COR-L47 (cell line): ENCODE results near the gene PTGES2.

ENCODE experiments used
- DNase-seq: peaks from one replicate; lab custom pipeline; 2025; lab: John Stamatoyannopoulos, UW

The PTGES2 gene

DNA sequence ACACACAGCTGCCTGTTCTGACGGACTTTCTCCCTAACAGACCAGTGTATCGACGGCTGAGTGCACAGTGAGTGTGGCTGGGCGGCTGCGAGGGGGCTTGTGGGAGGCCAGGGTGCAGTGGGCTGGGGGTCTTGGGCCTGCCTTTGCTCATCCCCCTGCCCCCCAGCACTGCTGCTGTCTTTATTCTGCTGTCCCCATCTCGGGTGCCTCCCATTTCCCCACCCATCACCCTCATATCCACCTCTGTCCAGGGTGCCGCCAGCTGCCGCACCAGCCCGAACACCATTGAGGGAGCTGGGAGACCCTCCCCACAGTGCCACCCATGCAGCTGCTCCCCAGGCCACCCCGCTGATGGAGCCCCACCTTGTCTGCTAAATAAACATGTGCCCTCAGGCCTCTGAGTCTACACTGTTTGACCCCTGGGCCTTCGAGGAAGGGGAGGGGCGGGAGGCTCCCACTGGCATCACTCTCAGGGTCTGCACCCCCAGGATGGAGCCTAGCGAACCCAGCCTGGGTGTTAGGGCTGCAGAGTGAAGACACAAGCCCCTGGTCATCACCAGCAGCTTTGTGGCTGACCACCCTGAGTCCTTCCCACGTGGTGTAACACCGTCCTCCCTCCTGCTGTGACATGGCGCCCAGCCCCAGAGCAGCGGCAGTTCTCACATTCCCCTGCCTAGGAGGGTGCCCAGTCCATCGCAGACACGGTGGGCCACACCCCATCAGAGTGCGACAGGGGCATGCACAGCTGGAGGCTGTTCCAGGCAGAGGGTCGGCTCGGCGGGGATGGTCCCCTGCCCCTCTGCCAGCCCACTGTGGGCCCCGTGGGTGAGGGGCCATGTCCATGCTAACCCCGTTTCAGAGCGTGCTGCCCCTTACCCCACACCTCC, 25.8 kb upstream of the PTGES2 start:
- DNase-seq = no peak

DNA sequence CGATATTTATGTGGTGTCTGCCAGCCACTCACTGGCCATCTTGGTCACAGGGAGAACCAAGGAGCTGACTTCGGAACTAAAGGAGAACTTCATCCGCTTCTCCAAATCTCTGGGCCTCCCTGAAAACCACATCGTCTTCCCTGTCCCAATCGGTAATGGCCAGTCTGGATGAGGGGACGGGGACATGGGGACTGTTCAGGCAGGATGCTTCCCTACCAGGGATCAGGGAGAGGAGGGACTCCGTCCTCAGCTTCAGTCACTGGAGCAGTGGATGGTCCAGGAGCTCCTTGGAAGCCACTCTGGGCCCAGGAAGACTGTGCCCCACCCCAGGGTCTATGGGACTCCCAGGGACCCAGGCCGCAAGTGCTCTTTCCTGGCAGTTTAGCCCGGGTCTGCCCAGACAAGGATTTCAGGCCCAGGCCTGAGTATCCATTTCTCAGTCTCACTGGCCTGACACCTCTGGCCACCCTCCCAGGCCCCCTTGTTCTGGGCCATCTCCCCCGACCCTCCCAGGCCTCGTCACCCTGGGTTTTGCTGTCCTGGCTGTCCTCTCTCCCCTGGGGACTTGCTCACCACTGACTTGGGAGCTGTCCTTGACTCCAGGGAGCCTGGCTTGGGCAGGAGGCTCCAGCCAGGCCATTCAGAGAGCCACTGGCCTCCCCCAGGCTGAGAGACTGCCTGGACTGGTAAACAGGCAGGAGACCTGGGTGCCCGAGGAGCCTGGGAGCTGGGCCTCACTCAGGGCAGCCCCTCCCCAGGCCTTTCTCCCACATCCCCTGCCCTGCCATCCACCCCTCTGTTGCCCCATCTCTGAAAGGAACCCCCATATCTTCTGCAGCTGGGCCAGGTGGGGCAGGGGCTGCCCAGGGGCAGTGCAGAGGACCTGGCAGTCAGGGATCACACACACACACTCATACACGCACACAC, 24.9 kb upstream of the PTGES2 start:
- no peak for DNase-seq

GRCh38 chr9:128151309-128152132, 24.0 kb upstream of the PTGES2 start:
- DNase-seq = no peak

DNA sequence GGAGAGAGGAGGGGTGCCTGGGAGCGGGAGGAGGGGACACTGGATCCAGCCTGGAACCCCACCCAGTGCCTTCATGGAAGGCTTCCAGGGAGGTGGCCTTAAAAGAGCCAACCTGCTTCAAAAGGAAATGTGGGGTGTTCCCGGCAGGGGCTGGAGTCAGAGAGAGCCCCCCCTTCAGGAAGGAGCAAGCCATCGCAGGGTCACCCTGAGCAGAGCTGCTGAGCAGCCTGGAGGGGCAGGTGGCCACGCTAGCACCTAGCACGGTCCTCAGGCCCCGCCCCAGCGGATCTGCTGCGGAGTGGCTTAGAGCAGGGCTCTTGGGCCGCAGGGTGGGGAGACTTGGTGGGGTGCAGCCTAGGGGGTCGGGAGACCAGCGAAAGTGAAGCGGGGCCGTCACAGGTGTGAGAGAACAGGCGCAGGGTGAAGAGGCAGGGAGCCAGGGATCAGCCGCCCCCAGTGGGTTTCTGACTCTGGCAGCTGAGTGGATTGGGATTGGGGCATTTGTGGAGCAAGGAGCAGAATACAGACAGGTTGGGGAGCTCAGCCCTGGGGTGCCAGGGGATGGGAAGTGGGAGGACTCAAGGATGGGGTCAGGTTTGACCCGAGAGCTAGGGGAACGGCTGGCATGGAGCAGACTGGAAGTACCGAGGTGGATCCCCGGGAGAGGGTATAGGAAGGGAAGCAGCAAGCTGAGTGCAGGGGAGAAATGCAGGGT, 23.2 kb upstream of the PTGES2 start:
- no peak for DNase-seq

- DNase-seq = no peak
These were observed 22.5 kb upstream of the PTGES2 start for GRCh38 chr9:128149951-128150593.

GRCh38 chr9:128149001-128149701, 21.6 kb upstream of the PTGES2 start, which contains the start of gene LCN2:
TSS of gene LCN2 (plus strand) at chr9:128149453. CDS start at chr9:128149526, 73 bp downstream.
- DNase-seq = no peak

- DNase-seq = no peak
These were observed 21.0 kb upstream of the PTGES2 start for GRCh38 chr9:128148509-128149000.

- DNase-seq = no peak
These were observed 19.1 kb upstream of the PTGES2 start for GRCh38 chr9:128146591-128147120.

- no peak for DNase-seq
These were observed 18.4 kb upstream of the PTGES2 start for GRCh38 chr9:128145951-128146351.

GRCh38 chr9:128145536-128145935, 18.0 kb upstream of the PTGES2 start:
- no peak for DNase-seq

GRCh38 chr9:128144239-128145181, 17.0 kb upstream of the PTGES2 start:
- DNase-seq = no peak

DNA sequence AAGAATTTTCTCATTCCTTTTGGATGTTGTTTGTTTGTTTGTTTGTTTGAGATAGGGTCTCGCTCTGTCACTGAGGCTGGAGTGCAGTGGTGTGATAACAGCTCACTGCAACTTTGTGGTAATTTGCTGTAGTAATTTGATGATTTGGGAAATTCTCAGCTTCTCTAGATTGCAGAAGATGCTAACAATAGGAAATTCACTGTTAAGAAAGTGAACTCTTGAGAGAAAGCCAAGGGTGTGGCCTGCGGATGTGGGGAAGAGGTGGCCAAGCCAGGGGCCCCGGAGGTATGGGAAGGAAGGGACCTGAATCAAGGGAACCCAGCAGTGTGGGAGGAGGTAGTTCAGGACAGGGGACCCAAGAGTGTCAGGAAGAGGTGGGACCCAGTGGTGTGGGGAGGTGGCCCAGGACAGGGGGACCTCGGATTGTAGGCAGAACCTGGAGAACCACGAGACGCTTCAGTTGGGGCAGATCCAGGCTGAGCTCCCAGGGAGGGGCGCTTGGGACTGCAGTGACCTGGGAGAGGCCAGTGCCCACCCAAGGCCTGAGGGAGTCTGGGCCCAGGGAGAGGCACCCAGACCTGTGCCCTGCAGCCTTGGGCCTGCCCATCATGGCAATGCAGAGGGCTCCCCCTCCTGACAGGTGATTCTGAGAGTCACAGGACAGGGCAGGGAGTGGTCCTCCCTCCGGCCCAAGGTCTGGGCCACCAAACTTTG, 16.2 kb upstream of the PTGES2 start:
- no peak for DNase-seq

DNA sequence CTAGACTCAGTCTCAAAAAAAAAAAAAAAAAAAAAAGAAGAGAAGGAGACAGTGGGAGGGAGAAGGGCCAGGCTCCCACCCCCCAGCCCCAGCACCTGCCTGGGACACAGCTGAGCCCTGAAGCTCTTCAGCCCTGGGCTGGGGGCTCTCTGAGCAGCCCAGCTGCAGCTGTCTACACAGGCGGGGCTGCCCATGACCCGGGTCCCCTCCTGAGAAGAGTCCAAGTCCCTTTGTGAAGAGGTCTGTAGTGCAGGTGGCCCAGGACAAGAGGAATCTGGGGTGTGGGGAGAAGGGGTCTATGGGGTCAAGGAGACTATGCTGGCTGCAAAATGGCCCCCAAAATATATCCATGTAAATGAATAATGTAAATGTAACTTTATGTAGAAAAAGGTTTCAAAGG, 15.1 kb upstream of the PTGES2 start:
- DNase-seq = no peak

DNA sequence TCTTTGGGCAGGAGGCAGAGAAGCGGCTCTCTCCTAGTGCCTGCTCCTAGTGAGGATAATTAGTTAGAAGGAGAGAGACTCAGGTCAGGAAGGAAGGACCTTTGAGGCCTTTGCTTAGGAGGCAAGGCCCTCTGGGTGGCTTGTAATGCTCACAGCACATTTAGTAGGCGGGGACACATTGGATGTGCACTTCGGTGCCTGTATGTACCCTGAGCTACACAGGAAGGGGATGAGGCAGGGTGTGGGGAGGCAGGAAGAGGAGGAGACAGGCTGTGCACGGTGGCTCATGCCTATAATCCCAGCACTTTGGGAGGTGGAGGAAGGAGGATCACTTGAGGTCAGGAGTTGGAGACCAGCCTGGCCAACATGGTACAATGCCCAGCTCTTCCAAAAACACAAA, 14.5 kb upstream of the PTGES2 start:
- DNase-seq = no peak

- no peak for DNase-seq
These were observed 14.1 kb upstream of the PTGES2 start for GRCh38 chr9:128141604-128142003.

DNA sequence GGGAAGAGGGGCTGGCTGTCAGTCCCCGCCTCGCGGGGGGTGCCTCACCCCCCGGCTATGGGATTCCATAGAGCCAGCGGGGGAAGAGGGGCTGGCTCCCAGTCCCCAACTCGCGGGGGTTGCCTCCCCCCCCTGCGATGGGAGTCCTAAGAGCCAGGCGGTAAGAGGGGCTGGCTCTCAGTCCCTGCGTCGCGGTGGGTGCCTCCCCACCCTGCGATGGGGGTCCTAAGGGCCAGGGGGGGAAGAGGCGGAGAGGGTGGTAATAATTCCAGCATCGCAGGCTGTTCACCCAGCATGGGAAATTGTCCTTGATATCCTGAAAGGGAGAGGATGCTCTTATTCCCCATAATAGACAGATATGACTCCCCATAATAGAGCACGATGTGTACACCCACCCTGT, 12.1 kb upstream of the PTGES2 start:
- no peak for DNase-seq

GRCh38 chr9:128138001-128138400, 10.5 kb upstream of the PTGES2 start:
- no peak for DNase-seq
